ENCODE results near the gene BCO2. TPM values are rescaled to one million over a fixed set of nuclear protein-coding genes. Genes with fewer than 3 reads are reported as not detected.

The BCO2 gene
- total RNA-seq, 2 donors from 2014 or later = 3.2 to 9.1 TPM

DNA sequence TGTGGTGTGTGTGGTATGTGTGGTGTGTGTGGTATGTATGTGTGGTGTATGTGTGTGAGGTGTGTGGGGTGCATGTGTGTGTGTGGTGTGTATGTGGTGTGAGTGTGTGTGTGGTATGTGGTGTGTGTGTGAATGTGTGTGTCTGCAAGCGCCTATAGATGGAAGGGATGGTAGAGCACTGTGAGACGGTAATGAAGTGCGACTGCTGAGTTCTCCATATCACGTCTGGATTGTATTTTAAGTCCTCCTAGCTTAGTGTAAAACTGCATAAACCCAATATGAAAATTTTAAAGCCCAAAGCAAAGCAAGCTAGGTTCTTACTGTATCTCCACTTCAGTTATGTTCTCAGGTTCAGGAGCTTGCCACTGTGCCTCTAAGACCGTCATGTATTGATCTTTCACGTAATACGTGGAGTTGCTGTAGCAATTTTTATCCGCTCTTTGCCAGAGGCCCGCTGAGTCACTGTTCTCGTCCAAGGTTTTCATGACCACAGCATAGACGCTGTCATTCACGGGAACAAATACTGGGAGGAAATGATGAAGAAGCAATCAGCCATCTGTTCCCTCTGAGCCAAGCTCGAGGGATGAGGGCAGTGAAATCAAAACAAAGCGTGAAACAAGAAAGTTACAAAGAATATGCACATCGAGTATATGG is 79.9 kb downstream of the BCO2 start:
- Histone ChIP-seq H3K4me3 (no peak overlapping the region), H3K27ac (no peak overlapping the region), H3K9me3 (no peaks in the 10 kb centered on the region), H3K27me3 (replicated peaks; ENCODE audit: insufficient read depth) (no peaks in the 10 kb centered on the region), H3K36me3 (no peaks in the 10 kb centered on the region), H3K4me1 (replicated peaks) (no peaks in the 10 kb centered on the region)
- no peak for DNase-seq (ENCODE audit: low spot score)
- TF ChIP-seq POLR2A (IDR thresholded peaks at IDR 0.05) (no peak), POLR2AphosphoS5 (IDR thresholded peaks at IDR 0.05) (no peak)
- TF ChIP-seq, protein P1, sequence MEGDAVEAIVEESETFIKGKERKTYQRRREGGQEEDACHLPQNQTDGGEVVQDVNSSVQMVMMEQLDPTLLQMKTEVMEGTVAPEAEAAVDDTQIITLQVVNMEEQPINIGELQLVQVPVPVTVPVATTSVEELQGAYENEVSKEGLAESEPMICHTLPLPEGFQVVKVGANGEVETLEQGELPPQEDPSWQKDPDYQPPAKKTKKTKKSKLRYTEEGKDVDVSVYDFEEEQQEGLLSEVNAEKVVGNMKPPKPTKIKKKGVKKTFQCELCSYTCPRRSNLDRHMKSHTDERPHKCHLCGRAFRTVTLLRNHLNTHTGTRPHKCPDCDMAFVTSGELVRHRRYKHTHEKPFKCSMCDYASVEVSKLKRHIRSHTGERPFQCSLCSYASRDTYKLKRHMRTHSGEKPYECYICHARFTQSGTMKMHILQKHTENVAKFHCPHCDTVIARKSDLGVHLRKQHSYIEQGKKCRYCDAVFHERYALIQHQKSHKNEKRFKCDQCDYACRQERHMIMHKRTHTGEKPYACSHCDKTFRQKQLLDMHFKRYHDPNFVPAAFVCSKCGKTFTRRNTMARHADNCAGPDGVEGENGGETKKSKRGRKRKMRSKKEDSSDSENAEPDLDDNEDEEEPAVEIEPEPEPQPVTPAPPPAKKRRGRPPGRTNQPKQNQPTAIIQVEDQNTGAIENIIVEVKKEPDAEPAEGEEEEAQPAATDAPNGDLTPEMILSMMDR (IDR thresholded peaks at IDR 0.05) = no peak
- intact Hi-C loops (cut with DNase I) = no loop called here
- WGBS = 78% methylated on average over 15 of the region's 15 CpGs

DNA sequence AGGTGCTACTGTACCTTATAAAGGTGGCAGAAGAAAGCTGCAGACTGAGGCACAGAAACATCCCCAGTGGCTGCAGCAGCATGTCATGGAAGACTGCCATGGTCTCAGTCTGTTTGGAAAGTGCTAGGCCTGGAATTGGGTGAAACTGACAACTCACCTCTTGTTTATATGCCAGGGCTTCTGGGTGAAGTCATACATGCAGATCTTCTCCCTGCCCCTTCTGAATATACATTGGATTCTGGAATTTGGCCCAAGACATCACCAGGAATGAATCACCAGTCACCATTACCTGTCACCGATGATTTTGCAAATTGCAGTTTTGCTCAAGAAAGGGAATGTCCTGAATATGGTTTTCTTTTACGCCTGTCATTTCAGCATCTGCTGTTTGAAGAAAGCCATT is 85.2 kb downstream of the BCO2 start, which contains the start of gene PLET1:
PLET1 (minus strand) TSS at position 371 of the 400 bp plus-strand sequence; CDS start at position 100, 271 bp downstream.
- Histone ChIP-seq H3K27me3 (replicated peaks; ENCODE audit: insufficient read depth) (no peaks in the 10 kb centered on the region), H3K9me3 (no peaks in the 10 kb centered on the region), H3K27ac (no peak within 1 kb of the TSS), H3K4me3 (no peak within 1 kb of the TSS), H3K36me3 (no peaks in the 10 kb centered on the region), H3K4me1 (replicated peaks) (no peaks in the 10 kb centered on the region)
- intact Hi-C loops (cut with DNase I) = no loop called here
- 97% methylated on average over 2 of the region's 2 CpGs for WGBS
- no peak for DNase-seq (ENCODE audit: low spot score)
- TF ChIP-seq POLR2AphosphoS5 (IDR thresholded peaks at IDR 0.05) = no peak

DNA sequence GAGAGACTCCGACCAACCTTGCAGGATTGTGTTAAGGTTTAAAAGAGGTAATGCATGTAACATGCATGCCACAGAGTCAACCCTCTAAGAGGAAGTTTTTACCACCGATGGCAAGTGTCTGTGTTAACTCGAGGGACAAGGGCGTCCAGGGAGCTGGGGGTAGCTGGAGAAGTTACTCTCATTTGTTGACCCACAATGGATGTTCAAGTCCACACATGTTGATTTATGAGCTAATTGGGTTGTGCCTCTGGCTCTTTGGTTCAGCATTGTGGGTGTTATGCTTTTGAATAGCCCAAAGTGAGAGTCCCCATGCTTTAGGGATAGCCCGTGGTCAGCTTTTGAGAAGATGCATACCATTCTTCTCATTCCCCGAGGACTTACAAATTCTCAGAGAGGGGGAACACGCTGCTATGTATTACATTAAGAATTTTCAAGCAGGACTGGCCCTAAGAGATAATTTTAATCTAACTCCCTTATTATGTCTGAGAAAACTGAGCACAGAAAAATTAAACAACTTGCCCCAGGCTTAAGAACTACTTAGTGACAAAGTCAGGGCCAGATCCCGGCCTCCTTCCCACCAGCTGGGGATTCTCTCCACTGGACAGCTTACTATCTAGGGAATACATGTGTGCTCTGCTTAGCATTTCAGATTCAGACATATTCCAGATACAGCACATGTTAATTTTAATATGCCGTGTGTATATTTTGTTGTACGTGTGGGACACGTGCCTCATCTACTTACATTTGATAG is 90.5 kb downstream of the BCO2 start:
- Histone ChIP-seq H3K27ac (no peak overlapping the region), H3K4me1 (replicated peaks) (no peaks in the 10 kb centered on the region), H3K27me3 (replicated peaks; ENCODE audit: insufficient read depth) (no peaks in the 10 kb centered on the region), H3K9me3 (no peaks in the 10 kb centered on the region), H3K36me3 (no peaks in the 10 kb centered on the region), H3K4me3 (no peak overlapping the region)
- 60% methylated on average over 11 of the region's 11 CpGs for WGBS
- intact Hi-C loops (cut with DNase I) = no loop called here
- TF ChIP-seq POLR2A (IDR thresholded peaks at IDR 0.05) = no peak
- no peak for TF ChIP-seq POLR2AphosphoS5 (IDR thresholded peaks at IDR 0.05)
- TF ChIP-seq, protein P1 (IDR thresholded peaks at IDR 0.05) = no peak
- no peak for DNase-seq (ENCODE audit: low spot score)

DNA sequence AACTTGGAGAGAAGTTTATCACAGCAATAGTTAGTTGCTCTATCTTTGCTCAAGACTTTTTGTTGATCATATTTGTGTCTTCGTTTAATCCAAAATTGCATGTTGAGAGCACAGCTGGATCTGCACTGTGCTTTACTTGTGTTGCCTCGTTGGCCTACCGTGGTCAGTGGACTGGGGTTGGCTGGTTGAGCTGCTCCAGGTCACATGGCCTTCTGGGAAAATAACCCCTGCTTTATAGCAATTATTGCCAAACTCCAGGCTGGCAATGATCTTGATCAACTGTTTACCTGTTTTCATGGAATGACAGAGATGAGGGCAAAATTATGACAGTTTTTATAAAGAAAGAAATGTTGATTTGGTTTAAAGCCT is 91.1 kb downstream of the BCO2 start:
- no peaks in the 10 kb centered on the region for H3K9me3 ChIP-seq
- H3K27me3 ChIP-seq (replicated peaks; ENCODE audit: insufficient read depth) = no peaks in the 10 kb centered on the region
- TF ChIP-seq, protein P1 (IDR thresholded peaks at IDR 0.05) = no peak
- TF ChIP-seq POLR2AphosphoS5 (IDR thresholded peaks at IDR 0.05) (no peak), POLR2A (IDR thresholded peaks at IDR 0.05) (no peak)
- no peaks in the 10 kb centered on the region for H3K4me1 ChIP-seq (replicated peaks)
- no peak overlapping the region for H3K27ac ChIP-seq
- H3K36me3 ChIP-seq = no peaks in the 10 kb centered on the region
- H3K4me3 ChIP-seq = no peak overlapping the region
- 77% methylated on average over 3 of the region's 3 CpGs for WGBS
- intact Hi-C loops (cut with DNase I) = no loop called here
- no peak for DNase-seq (ENCODE audit: low spot score)

DNA sequence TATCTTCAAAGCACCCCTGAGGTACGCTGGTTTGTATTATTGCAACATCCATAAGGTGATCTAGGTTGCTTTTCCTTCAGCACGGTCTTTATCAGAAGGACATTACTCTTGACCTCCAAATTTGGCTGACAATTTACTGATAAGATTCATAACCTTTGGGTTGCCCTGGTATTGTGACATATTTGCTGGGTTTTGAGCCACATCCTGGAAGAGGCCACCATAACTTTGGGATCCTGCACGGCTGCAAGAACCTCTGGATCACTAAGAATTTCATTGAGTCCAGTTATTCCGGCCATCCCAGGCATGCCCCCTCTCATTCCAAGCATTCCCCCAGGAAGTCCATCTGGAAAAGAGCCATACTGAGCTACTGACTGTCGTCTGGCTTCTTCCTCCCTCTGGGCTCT is 91.9 kb downstream of the BCO2 start:
- Histone ChIP-seq H3K4me3 (no peak overlapping the region), H3K36me3 (no peaks in the 10 kb centered on the region), H3K9me3 (no peaks in the 10 kb centered on the region), H3K4me1 (replicated peaks) (no peaks in the 10 kb centered on the region), H3K27ac (no peak overlapping the region), H3K27me3 (replicated peaks; ENCODE audit: insufficient read depth) (no peaks in the 10 kb centered on the region)
- 59% methylated on average over 5 of the region's 5 CpGs for WGBS
- intact Hi-C loops (cut with DNase I) = no loop called here
- TF ChIP-seq, protein P1 (IDR thresholded peaks at IDR 0.05) = no peak
- TF ChIP-seq POLR2A (IDR thresholded peaks at IDR 0.05) = no peak
- TF ChIP-seq POLR2AphosphoS5 (IDR thresholded peaks at IDR 0.05) = no peak
- DNase-seq (ENCODE audit: low spot score) = no peak

All from prostate gland (tissue), 2 donors.